PC-3 (cell line): ENCODE measurements around the gene AP3B1. TPM values are rescaled to one million over a fixed set of nuclear protein-coding genes. Genes with fewer than 3 reads are reported as not detected.

Source experiments
- ATAC-seq: fragments of 200-7000 bp; cut with Tn5 transposase; 2 replicates; pipeline ENCODE4 v1.9.1; 2020; ENCODE audit warnings: mild to moderate bottlenecking, moderate library complexity
- BruUV-seq: library from RNA; stranded (reverse); fragments of 400-500 nt; replicated peaks from 2 replicates; lab custom pipeline; 2021; lab: Mats Ljungman, UMichigan
- CTCF ChIA-PET: fragments of 300-600 bp; sonication (Branson Sonifier 250); formaldehyde crosslinking; loops from one replicate; lab custom pipeline; 2022; ENCODE audit warnings: antibody characterized with exemption; lab: Charles Lee
- POLR2A ChIA-PET: fragments of 300-600 bp; sonication (Branson Sonifier 250); formaldehyde crosslinking; loops from one replicate; lab custom pipeline; 2022; ENCODE audit warnings: antibody characterized with exemption; ENCODE audit not compliant: unreplicated experiment; lab: Charles Lee
- DNase-seq: peaks from one replicate; pipeline ENCODE4 v3.0.0-alpha.2; 2015
- H2AFZ ChIP-seq: fragments of 300-600 bp; sonication (generic); 2 replicates; pipeline ENCODE4 v1.6.0; 2016; ENCODE audit warnings: antibody characterized with exemption, low read length
- H3F3A ChIP-seq: fragments of 300-600 bp; sonication (generic); one replicate; pipeline ENCODE4 v1.6.0; 2017; ENCODE audit warnings: antibody characterized with exemption, low read length, control low read depth, mild to moderate bottlenecking; ENCODE audit not compliant: unreplicated experiment
- H3K27ac ChIP-seq: fragments of 300-600 bp; sonication (generic); 2 replicates; pipeline ENCODE4 v1.5.1; 2016; ENCODE audit warnings: mild to moderate bottlenecking, low read length
- H3K27me3 ChIP-seq: fragments of 300-600 bp; sonication (generic); 2 replicates; pipeline ENCODE4 v1.6.1; 2016; ENCODE audit warnings: low read length, mixed read lengths
- H3K36me3 ChIP-seq: fragments of 300-600 bp; sonication (generic); 2 replicates; pipeline ENCODE4 v1.6.1; 2016; ENCODE audit warnings: low read depth, mixed run types, low read length, mixed read lengths
- H3K4me1 ChIP-seq: fragments of 300-600 bp; sonication (generic); 2 replicates; pipeline ENCODE4 v1.5.1; 2016; ENCODE audit warnings: low read length; ENCODE audit not compliant: insufficient read depth
- H3K4me2 ChIP-seq: fragments of 300-600 bp; sonication (generic); 2 replicates; pipeline ENCODE4 v1.6.0; 2016; ENCODE audit warnings: low read length
- H3K4me3 ChIP-seq: fragments of 300-600 bp; sonication (generic); 2 replicates; pipeline ENCODE4 v1.5.1; 2016; ENCODE audit warnings: mild to moderate bottlenecking, low read length, mixed read lengths
- H3K79me2 ChIP-seq: fragments of 300-600 bp; sonication (generic); 2 replicates; pipeline ENCODE4 v1.6.1; 2017; ENCODE audit warnings: low read length, mixed read lengths
- H3K9ac ChIP-seq: fragments of 300-600 bp; sonication (generic); 2 replicates; pipeline ENCODE4 v1.6.0; 2016; ENCODE audit warnings: mild to moderate bottlenecking, low read length
- H3K9me2 ChIP-seq: fragments of 300-600 bp; sonication (generic); replicated peaks from 2 replicates; pipeline ENCODE4 v1.6.1; 2016; ENCODE audit warnings: mixed run types, low read length, mixed read lengths
- H3K9me3 ChIP-seq: fragments of 300-600 bp; sonication (generic); 2 replicates; pipeline ENCODE4 v1.6.1; 2016; ENCODE audit warnings: low read length, mixed read lengths
- H4K20me1 ChIP-seq: fragments of 300-600 bp; sonication (generic); 2 replicates; pipeline ENCODE4 v1.6.1; 2016; ENCODE audit warnings: low read length, mixed read lengths
- CTCF ChIP-seq: fragments of 300-600 bp; sonication (generic); conservative IDR thresholded peaks from 2 replicates; pipeline ENCODE4 v1.5.1; 2017; ENCODE audit warnings: antibody characterized with exemption, low read depth, mild to moderate bottlenecking, low read length
- EZH2 ChIP-seq: fragments of 300-600 bp; sonication (generic); IDR thresholded peaks from one replicate; pipeline ENCODE4 v1.6.1; 2017; ENCODE audit warnings: antibody characterized with exemption, mild to moderate bottlenecking, low read length; ENCODE audit not compliant: unreplicated experiment
- EZH2phosphoT487 ChIP-seq: fragments of 300-600 bp; sonication (generic); IDR thresholded peaks from 2 replicates; pipeline ENCODE4 v1.6.1; 2018; ENCODE audit warnings: mild to moderate bottlenecking, antibody characterized with exemption, low read length, borderline replicate concordance
- intact Hi-C: fragments of 100-400 bp; cut with micrococcal nuclease; formaldehyde crosslinking; loops from 2 replicates; pipeline ENCODE4 v1.9.0; 2023
- total RNA-seq: library from RNA; depleted of rRNA; stranded (reverse); fragments of >200 nt; gene quantifications from 2 replicates; pipeline ENCODE4 v1.2.3, GENCODE V29; 2014

Gene AP3B1
- total RNA-seq, 1 experiment from 2014 or later: 25.7 TPM

GRCh38 chr5:78320401-78320800 lies 25.9 kb upstream of the AP3B1 start:
- Histone ChIP-seq H2AFZ (no peak overlapping the region), H4K20me1 (no peaks in the 10 kb centered on the region), H3K27ac (no peak overlapping the region), H3K36me3 (no peaks in the 10 kb centered on the region), H3F3A (no peaks in the 10 kb centered on the region), H3K9me2 (no peaks in the 10 kb centered on the region), H3K27me3 (no peaks in the 10 kb centered on the region), H3K9ac (no peak overlapping the region), H3K79me2 (no peaks in the 10 kb centered on the region), H3K4me2 (no peak overlapping the region), H3K4me1 (no peaks in the 10 kb centered on the region), H3K4me3 (no peak overlapping the region), H3K9me3 (no peaks in the 10 kb centered on the region)
- ChIA-PET CTCF (interaction anchor here (1.0 kb wide), 1 partner anchor 213 kb away, joined by 3 read pairs; no protein-coding TSS in a partner anchor), POLR2A (no interaction called here)
- intact Hi-C loops: loop anchor here (1.0 to 5.0 kb wide), 2 partner anchors 212 to 645 kb away; no protein-coding TSS in a partner anchor
- TF ChIP-seq CTCF (peak; percentile 67), EZH2phosphoT487 (no peak)
- ATAC-seq (0 out of 2 replicates have a peak, but pooled peaks have one; percentile 27), DNase-seq (peak; percentile 42)
- no TSS peak for BruUV-seq

GRCh38 chr5:78318337-78318736 lies 23.8 kb upstream of the AP3B1 start:
- no peaks in the 10 kb centered on the region for H3K9me3 ChIP-seq
- no peaks in the 10 kb centered on the region for H3K9me2 ChIP-seq
- POLR2A ChIA-PET: no interaction called here
- CTCF ChIA-PET: no interaction called here
- intact Hi-C loops: no loop called here
- no peak overlapping the region for H3K27ac ChIP-seq
- H3K27me3 ChIP-seq: no peaks in the 10 kb centered on the region
- H3F3A ChIP-seq: no peaks in the 10 kb centered on the region
- H3K9ac ChIP-seq: no peak overlapping the region
- DNase-seq: no peak
- H4K20me1 ChIP-seq: no peaks in the 10 kb centered on the region
- H2AFZ ChIP-seq: no peak overlapping the region
- H3K4me1 ChIP-seq: no peaks in the 10 kb centered on the region
- no peak for ATAC-seq
- no peak overlapping the region for H3K4me2 ChIP-seq
- TF ChIP-seq EZH2phosphoT487 (no peak), CTCF (no peak), EZH2 (no peak)
- BruUV-seq: no TSS peak
- no peaks in the 10 kb centered on the region for H3K36me3 ChIP-seq
- H3K79me2 ChIP-seq: no peaks in the 10 kb centered on the region
- no peak overlapping the region for H3K4me3 ChIP-seq

- Histone ChIP-seq H3K27ac (no peak overlapping the region), H2AFZ (no peak overlapping the region), H3F3A (no peaks in the 10 kb centered on the region), H3K4me1 (no peaks in the 10 kb centered on the region), H3K4me3 (no peak overlapping the region), H3K9me3 (no peaks in the 10 kb centered on the region), H4K20me1 (no peaks in the 10 kb centered on the region), H3K36me3 (no peaks in the 10 kb centered on the region), H3K79me2 (no peaks in the 10 kb centered on the region), H3K27me3 (no peaks in the 10 kb centered on the region), H3K4me2 (no peak overlapping the region), H3K9ac (no peak overlapping the region), H3K9me2 (no peaks in the 10 kb centered on the region)
- ChIA-PET CTCF (no interaction called here), POLR2A (no interaction called here)
- no peak for DNase-seq
- no peak for TF ChIP-seq EZH2phosphoT487
- TF ChIP-seq CTCF: no peak
- TF ChIP-seq EZH2: no peak
- ATAC-seq: no peak
- no TSS peak for BruUV-seq
- intact Hi-C loops: no loop called here
These were observed 23.0 kb upstream of the AP3B1 start for GRCh38 chr5:78317515-78317914.
